GM12874 (cell line): Measurements from ENCODE around the gene PURB.

Experiments used
- TF ChIP-seq, protein P1 (sequence below): IDR thresholded peaks from 2 replicates; pipeline ENCODE4 v1.5.1; 2011; ENCODE audit warnings: low read depth, mild to moderate bottlenecking, control low read depth, low read length, moderate library complexity; ENCODE audit not compliant: insufficient read depth

The PURB gene

DNA sequence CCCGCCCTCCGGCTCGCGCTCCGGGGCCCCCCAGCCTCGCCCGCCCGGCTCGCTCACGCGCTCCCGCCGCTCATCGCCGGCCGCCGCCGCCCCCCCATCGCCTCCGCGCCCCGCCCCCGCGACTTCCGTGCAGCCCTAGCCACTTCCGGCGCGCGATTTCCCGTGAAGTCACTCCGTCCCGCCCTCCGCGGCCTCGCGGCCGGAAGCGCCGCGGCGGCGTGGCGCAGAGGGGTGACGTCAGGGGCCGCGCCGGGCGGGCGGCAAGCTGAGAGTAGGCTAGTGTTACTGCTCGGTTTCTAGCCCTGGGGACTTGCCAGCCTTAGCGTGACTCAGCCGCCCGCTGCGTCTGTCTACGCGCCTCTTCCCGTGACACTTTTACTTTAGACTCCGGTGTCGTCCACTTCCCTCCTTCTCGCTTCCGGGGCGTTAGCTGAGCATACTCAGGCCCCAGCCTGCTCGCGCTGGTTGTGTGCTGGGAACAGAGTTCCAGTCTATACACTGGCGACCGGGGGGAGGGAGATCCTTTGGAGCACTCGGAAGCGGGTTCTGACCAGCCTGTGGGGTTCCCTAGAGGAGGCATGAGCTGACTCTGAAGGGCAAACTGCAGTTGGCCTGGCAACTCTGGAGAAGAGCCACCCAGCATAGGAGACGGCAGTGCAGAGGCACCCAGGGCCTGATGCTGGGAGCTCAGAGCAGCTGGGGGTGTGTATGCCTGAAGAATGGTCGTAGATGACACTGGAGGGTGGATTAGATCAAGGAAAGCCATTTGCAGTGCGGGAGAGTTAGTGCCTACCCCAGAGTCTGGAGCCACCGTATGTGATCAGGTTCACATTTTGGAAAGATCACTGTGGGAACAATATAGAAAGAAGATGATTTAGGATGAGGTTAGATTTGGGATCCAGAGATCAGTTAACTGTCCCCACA lies at the start of gene PURB:
PURB (minus strand) TSS at position 137 of the 924 bp plus-strand sequence. CDS start 182 bp downstream, outside the sequence.
- TF ChIP-seq, protein P1, sequence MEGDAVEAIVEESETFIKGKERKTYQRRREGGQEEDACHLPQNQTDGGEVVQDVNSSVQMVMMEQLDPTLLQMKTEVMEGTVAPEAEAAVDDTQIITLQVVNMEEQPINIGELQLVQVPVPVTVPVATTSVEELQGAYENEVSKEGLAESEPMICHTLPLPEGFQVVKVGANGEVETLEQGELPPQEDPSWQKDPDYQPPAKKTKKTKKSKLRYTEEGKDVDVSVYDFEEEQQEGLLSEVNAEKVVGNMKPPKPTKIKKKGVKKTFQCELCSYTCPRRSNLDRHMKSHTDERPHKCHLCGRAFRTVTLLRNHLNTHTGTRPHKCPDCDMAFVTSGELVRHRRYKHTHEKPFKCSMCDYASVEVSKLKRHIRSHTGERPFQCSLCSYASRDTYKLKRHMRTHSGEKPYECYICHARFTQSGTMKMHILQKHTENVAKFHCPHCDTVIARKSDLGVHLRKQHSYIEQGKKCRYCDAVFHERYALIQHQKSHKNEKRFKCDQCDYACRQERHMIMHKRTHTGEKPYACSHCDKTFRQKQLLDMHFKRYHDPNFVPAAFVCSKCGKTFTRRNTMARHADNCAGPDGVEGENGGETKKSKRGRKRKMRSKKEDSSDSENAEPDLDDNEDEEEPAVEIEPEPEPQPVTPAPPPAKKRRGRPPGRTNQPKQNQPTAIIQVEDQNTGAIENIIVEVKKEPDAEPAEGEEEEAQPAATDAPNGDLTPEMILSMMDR, result no peak

DNA sequence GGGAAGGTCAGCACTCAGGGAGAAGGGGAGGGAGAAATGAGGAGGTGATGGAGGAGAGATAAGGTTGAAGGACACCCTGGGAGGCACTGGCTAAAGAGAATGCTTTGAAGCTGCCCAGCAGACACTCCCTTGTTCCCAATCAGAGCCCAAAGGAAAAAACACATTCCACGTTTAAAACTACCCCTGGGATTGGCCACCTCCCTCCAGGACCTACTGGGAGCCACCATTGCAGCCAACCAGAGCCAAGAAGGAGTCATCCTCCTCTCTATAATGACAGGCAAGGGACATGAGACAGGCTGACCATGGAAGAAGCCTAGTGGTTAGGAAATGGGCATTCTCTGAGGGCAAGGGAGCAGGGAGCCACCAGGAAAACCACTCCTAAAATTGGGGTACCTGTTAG lies 49.7 kb upstream of the PURB start:
- TF ChIP-seq, protein P1, result no peak

DNA sequence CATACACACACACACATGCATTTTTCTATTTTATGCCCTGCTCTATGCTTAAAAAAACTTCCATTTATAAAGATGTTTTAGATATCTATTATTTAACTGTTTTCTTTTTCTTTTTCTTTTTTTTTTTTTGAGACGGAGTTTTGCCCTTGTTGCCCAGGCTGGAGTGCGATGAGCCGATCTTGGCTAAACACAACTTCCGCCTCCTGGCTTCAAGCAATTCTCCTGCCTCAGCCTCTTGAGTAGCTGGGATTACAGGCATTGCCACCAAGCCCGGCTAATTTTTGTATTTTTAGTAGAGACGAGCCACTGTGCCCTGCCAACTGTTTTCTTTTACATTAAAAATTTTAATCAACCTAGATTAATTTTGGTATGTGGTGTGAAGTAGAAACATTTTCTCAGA lies 45.6 kb upstream of the PURB start:
- TF ChIP-seq, protein P1, result no peak

DNA sequence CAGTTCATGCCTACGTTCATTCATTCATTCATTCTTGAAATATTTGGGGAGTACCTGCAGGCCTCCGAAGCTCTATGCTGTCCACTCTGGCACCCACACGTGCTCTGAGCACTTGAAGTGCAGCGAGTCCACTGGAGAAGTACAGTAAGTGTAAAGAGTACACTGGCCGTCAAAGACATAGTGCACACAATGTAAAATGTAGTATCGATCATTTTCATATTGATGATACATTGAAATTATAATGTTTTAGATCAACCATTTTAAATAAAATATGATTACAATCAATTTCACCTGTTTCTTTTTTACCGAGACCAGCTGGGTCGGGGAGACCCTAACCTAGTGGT lies 37.0 kb upstream of the PURB start:
- TF ChIP-seq, protein P1, result no peak

DNA sequence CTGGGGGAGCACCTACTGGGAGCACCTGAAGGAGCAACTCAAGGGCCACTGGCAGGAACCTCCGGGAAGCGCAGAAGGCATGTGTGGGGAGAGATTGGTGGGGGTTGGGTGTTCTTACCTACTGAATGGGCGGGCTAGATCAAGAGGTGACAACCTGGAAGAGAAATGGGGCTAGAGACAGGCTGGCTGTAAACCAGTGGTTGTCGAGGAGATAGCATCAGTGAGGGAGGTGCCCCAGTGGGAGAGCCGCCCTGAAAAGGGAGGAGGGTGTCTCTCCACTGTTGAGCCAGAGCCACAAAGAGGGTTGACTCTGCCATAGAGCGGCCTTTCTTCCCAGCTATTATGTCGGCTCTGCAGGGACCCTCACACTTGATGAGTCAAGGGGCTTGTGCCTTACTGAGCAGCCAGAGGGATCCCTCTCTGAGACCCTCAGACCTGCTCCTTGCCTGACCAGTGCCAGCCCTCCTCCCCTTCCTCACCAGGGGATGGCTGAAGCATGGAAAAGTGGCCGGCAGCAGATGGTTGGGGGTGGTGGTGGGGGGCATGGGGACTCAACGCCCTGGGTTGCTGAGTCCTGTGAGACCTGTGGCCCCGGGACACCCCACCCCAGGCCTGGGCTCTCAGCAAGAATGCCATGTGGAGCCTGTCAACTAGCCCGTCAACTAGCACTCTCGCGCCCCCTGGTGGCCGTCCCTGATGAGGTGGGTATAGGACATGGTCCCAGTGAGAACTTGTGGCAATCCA lies 36.4 kb upstream of the PURB start:
- TF ChIP-seq, protein P1, result peak; percentile 89

DNA sequence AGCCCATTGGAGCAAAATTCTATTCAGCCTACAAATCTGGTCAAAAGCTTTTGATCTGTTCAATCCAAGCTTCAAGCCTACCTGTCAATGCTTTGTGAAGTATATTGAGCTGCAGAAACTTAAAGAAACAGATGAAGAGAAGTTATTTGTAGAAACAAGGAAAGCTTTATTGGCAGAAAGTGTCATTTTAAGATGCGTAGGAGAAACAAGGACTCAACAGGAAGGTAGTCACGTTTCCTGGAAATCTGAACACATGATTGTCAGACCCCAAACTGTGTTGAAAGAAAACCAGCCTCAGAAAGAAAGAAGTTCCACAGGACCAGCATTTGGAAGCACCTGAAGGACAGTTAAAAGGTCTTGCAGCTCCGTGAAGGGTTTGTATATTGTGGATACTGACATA lies 34.8 kb upstream of the PURB start:
- TF ChIP-seq, protein P1, result no peak

DNA sequence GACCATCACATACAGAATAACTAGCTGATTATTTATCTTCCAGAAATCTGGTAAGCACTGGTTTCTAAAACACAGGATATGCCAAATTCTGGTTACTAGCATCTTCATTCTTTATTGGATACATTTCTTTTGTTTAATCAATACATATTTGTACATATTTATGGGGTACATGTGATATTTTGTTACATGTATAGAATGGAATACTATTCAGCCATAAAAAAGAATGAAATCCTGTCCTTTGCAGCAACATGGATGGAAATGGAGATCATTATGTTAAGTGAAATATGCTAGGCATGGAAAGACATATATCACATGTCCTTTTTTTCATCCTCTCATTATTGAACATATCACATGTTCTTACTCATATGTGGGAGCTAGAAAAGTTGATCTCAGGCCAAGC lies 32.7 kb upstream of the PURB start:
- TF ChIP-seq, protein P1, result no peak
